ENCODE results near the gene CCDC127. TPM values are rescaled to one million over a fixed set of nuclear protein-coding genes. Genes with fewer than 3 reads are reported as not detected.

Gene CCDC127
- total RNA-seq, 1 donor from 2014 or later = 7.7 TPM

DNA sequence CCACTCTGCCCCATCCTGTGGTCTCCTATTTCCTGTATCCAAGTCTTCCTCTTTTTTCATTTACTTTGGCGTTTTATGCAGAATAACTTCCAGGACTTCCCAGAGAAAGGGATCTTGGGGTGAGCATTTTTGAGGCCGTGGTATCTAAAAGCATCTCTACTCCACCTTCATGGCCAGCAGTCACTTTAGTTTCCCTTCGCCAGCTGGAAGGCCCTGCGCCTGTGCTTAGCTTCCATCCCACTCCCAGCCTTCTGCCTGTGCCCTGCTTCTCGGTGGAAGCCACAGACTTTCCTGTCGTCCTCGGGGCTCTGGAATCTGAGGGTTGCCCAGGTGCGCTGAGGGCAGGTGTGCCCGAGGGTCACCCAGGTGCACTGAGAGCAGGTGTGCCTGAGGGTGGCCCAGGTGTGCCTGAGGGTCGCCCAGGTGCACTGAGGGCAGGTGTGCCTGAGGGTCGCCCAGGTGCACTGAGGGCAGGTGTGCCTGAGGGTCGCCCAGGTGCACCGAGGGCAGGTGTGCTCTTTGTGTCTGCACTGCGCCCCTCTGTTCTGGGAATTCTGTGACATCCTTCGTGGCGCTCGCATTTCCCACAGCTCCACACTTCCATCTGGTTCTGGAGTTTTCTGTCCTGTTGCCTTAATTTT is 59.0 kb downstream of the CCDC127 start:
- DNase-seq (ENCODE audit: low spot score) = no peak

DNA sequence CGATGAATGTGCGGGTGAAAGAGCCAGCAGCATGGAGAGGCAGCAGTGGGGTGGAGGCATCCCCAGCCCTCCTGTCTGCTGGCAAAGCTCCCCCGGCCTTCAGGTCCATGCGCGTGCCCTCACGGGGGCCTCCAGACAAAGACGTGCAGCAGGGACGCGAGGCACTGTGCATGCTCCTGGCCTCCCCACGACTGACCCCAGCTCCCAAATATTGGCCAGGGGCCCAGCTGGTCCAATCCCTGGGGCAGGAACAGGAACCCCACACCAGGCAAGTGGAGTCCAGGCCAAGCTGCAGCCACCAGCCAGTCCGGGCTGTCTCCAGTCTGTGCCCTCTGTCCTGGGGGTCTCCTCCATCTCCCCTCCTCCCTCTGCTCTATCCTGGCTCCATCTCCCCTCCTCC is 60.2 kb downstream of the CCDC127 start:
- DNase-seq (ENCODE audit: low spot score) = no peak

DNA sequence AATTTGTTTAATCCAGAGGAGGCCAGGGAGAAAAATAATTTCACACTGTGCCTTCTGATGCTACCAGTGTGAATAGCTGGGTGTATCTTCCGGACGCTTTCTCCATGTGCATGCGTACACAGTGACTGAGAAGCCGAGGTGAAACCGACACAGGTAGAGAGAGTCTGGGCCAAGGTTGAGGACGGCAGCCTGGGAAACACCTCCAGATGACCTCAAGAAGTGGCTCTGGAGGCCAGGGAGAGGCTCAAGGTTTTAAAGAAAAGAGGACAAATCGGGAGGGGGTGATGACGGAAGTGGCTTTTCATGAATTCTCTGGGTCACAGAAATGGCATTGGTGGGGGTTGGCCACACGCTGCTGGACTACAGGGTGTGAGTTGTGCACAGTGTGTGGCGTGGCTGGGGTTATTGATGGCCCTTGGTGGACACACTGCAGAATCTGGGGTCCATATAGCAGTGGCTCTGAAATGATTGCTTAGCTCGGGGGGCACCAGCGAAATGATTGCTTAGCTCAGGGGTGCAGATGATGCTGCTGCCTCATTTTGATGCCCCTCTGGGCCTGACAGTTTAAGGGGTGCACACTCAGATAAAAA is 60.7 kb downstream of the CCDC127 start:
- DNase-seq (ENCODE audit: low spot score) = no peak

DNA sequence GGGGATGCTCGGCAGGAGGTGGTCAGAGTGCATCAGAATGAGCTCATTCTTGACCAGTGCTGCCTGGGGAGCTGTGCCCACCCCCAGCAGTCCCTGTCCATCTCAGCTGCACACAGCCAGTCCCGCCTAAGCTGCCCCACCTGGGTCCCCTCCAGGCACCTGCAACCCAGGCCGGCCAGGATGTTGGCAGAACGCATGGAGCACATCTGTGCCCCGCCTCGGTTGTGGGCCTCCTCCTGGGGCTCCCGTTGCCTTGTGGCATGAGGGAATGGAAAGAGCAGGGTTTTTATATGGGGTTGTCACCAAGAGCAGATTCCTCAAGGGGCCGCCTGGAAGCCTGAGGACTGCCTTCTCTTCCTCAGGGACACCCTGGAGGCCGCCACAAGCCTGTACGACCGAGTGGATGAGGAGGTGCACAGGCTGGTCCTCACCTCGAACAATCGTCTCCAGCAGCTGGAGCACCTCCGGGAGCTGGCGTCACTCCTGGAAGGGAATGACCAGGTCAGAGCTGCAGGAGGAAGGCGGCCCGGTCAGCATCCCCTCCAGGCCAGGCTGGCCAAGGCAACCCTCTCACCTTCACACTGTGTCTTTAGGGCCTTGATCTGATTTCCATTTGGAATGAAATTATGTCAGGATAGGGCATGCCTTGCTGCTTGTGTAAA is 61.4 kb downstream of the CCDC127 start:
- DNase-seq (ENCODE audit: low spot score) = no peak

DNA sequence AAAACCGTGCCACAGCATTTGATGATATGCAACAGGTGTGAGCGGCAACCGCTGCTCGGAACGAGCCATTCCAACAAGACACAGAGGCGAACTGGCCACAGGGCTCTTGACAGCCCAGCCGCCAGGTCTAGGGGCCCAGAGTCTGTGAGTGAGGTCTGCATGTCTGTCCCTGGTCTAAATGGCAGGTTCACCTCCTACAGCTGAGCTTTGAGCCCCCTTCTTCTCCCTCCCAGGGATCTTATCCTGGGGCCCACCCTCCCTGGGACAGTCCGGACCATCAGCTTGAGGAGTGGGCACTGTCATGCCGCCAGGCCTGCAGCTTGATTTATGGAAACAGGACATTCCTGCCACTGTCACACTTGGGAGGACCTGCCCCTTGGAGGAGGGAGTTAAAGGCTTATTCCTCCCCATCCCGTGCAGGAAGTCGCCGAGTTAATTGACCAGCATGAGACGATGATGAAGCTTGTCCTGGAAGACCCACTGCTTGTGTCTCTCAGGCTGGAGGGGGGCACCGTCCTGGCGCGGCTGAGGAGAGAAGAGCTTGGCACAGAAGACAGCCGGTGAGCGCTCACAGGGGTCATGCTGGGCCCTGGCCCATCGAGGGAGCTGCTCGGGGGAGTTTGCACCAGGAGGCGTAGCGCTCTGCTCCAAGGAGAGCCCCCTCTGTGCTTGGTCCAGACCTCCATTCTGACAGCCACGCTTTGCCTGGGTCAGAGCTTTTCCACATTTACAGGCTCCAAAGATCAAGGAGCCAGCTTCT is 62.1 kb downstream of the CCDC127 start:
- DNase-seq (ENCODE audit: low spot score) = no peak

DNA sequence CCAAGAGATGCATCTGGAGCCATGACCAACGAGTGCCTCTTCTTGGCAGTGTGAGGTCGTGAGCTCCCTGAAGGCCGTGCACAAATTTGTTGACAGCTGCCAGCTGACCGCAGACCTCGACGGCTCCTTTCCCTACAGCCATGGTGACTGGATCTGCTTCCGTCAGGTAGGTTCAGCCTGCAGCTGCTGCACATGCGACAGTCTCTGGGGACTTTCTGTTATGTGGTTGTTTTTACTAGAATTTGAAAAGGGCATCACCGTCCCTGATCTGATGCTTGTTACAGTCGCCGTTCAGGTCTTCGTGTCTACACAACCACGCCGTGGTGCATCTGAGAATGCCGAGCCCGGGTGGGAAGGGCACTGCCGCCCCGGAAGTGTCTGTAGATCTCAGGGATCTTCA is 63.1 kb downstream of the CCDC127 start:
- no peak for DNase-seq (ENCODE audit: low spot score)

DNA sequence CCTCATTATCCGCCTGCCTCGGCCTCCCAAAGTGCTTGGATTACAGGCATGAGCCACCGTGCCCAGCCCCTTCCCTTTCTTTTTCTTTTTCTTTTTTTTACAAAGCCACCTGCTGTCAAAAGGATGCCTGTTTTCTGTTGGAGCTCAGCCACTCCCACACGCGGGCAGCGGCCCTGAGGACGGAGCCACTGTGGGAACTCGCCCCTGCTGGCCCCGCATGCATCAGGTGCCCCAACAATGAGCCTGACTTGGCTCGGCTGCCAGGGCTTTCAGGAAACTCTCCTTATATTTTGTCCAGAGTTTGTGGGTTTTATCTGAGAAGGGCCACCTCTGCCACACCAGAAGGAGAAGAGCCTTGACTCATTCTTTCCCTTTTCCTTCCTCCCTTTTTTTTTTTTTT is 63.7 kb downstream of the CCDC127 start:
- no peak for DNase-seq (ENCODE audit: low spot score)

DNA sequence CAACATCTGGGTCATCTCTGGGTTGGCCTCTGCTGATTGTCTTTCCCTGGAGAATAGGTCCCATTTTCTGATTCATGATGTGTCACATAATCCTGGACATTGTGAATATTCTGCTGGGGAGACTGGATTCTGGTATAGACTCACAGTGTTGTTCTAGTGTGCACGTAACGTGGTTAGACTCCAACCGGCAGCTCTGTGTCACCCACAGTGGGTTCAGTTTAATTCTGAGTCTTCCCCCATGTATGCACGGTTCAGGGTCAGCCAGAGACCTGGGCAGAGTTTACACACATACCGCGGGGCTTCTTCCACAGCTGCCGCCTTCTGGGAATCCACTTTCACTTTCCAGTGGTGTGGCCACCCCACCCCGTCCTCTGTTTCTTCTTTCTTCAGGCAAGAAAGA is 64.7 kb downstream of the CCDC127 start:
- DNase-seq (ENCODE audit: low spot score) = no peak

DNA sequence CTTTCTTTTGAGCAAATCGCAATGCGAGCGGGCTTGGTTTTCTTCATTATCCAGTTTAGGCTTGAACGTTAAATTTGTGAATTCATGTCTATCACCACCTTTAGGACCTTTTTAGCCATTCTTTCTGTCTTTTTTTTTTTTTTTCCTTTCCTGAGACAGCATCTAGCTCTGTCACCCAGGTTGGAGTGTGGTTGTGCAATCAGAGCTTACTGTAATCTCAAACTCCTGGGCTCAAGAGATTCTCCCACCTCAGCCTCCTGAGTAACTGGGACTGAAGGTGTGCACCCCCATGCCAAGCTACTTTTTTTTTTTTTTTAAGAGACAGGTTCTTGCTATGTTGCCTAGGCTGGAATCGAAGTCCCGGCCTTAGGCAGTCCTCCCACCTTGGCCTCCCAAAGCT is 65.9 kb downstream of the CCDC127 start:
- DNase-seq (ENCODE audit: low spot score) = no peak

DNA sequence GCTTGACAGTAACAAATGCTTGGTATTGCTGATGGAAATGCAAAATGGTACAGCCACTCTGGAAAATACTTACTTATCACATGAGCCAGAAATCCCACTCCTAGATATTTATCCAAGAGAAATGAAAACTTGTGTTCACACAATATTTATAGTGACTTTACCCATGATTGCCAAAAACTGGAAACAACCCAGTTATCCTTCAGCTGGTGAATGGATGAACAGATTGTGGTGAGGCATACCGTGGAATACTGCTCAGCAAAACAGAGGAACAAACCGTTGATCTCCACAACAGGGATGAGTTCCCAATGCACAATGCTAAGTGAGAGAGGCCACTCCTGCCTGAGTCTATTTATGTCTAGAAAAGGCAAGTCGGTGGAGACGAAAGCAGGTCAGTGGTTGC is 67.2 kb downstream of the CCDC127 start:
- DNase-seq (ENCODE audit: low spot score) = no peak

DNA sequence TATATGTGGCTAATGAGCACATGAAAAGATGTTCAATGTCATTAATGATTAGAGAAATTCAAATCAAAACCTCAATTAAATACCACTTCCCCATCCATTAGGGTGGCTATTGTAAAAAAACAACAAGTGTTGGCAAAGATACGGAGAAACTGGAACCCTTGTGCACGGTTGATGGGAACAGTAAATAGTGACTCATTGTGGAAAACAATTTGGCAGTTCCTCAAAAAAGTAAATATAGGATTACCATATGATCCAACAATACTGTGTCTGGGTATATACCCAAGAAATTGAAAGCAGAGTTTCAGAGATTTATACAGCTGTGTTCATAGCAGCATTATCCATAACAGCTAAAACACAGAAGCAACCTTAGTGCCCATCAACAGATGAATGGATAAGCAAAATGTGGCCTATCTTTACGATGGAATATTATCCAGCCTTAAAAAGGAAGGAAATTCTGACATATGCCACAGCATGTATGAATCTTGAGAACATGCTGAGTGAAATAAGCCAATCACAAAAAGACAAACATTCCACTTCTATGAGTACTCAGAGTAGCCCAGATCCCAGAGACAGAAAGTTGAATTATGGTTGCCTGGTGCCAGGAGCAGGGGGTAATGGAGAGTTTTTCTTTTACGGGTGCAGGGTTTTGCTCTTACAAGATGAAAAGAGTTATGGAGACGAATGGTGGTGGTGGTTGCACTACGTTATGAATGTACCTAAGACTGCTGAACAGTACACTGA is 68.0 kb downstream of the CCDC127 start:
- DNase-seq (ENCODE audit: low spot score) = no peak

DNA sequence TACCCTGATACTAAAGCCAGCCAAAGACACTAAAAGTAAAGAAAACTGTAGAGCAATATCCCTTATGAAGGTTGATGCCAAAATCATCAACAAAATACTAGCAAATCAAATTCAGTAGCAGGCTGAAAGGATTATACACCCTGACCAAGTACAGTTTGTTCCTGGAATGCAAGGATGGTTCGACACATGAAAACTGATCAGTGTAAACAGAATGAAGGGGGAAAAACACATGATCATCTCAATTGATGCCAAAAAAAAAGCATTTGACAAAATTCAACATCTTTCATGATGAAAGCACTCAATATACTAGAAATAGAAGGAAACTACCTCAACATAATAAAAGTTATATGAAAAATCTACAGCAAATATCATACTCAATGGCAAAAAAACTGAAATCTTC is 70.2 kb downstream of the CCDC127 start:
- DNase-seq (ENCODE audit: low spot score) = no peak

Other genes with a start within 250 kb of the CCDC127 start
- 3.1 TPM for gene PLEKHG4B, start 126.0 kb downstream of the CCDC127 start, total RNA-seq (ENCODE audit: insufficient read depth, low replicate concordance)
- not detected for gene LRRC14B, start 26.7 kb downstream of the CCDC127 start, total RNA-seq (ENCODE audit: insufficient read depth, low replicate concordance)
- gene SDHA, start 167 bp upstream of the CCDC127 start, total RNA-seq (ENCODE audit: insufficient read depth, low replicate concordance) = 84.7 TPM
- 60.4 TPM for gene PDCD6, start 53.5 kb upstream of the CCDC127 start, total RNA-seq (ENCODE audit: insufficient read depth, low replicate concordance)
- gene AHRR, start 103.6 kb upstream of the CCDC127 start, total RNA-seq (ENCODE audit: insufficient read depth, low replicate concordance) = 18.3 TPM
- 19.7 TPM for gene EXOC3, start 225.0 kb upstream of the CCDC127 start, total RNA-seq (ENCODE audit: insufficient read depth, low replicate concordance)